Peyer's patch (tissue), 4 donors: Measurements from ENCODE around the gene FCSK.

Experiments used
- CTCF ChIP-seq, 6 experiments: fragments of 450-650 bp in 4 of 6; fragments of 200-600 bp in 2 of 6; sonication (generic) in 1 of 6; IDR thresholded peaks; one replicate each; pipeline ENCODE4 v1.5.1; 2017 to 2019; ENCODE audit warnings: antibody characterized with exemption in 6 of 6, mild to moderate bottlenecking in 3 of 6, moderate library complexity in 1 of 6
- POLR2A ChIP-seq, 2 donors: fragments of 450-650 bp; IDR thresholded peaks; one replicate each; pipeline ENCODE4 v1.5.1; 2017; ENCODE audit warnings: antibody characterized with exemption in 2 of 2, mild to moderate bottlenecking in 2 of 2, moderate library complexity in 2 of 2

- TF ChIP-seq CTCF (IDR thresholded peaks at IDR 0.05) (no peak), POLR2A (IDR thresholded peaks at IDR 0.05) (no peak)
Observed at GRCh38 chr16:70441406-70441990, 12.9 kb upstream of the FCSK start.
